Esophagus squamous epithelium (tissue), 5 donors: Measurements from ENCODE around the gene ITGAX. TPM values are rescaled to one million over a fixed set of nuclear protein-coding genes. Genes with fewer than 3 reads are reported as not detected.

Experiments used
- DNase-seq: peaks from one replicate; lab custom pipeline; 2025; lab: John Stamatoyannopoulos, UW
- H3K27ac ChIP-seq, 4 donors: fragments of 200-600 bp; sonication (generic); one replicate each; pipeline ENCODE4 v1.5.1; 2016 to 2019; ENCODE audit warnings: mild to moderate bottlenecking in 1 of 4
- H3K27me3 ChIP-seq, 4 donors: fragments of 200-600 bp; sonication (generic); 1 replicate in 3 of 4; 2 replicates in 1 of 4; pipeline versions ENCODE4 v1.5.1 to v1.6.0; 2017 to 2021; ENCODE audit warnings: antibody characterized with exemption in 1 of 4
- H3K36me3 ChIP-seq, 3 donors: fragments of 200-600 bp; sonication (generic); one replicate each; pipeline ENCODE4 v1.5.1; 2016 to 2019
- H3K4me1 ChIP-seq, 3 donors: fragments of 200-600 bp; sonication (generic); one replicate each; pipeline ENCODE4 v1.5.1; 2017 to 2019
- H3K4me3 ChIP-seq, 4 donors: fragments of 200-600 bp; sonication (generic); 1 replicate in 3 of 4; 2 replicates in 1 of 4; pipeline ENCODE4 v1.5.1; 2016 to 2019; ENCODE audit warnings: mild to moderate bottlenecking in 2 of 4, moderate library complexity in 1 of 4
- H3K9me3 ChIP-seq, 3 donors: fragments of 200-600 bp; sonication (generic); one replicate each; pipeline ENCODE4 v1.5.1; 2016 to 2019
- CTCF ChIP-seq, 6 experiments: fragments of 450-650 bp in 4 of 6; fragments of 200-600 bp in 2 of 6; sonication (generic) in 2 of 6; IDR thresholded peaks; one replicate each; pipeline ENCODE4 v1.5.1; 2016 to 2019; ENCODE audit warnings: antibody characterized with exemption in 6 of 6, mild to moderate bottlenecking in 4 of 6, moderate library complexity in 4 of 6
- POLR2A ChIP-seq, 4 donors: fragments of 450-650 bp; IDR thresholded peaks; one replicate each; pipeline ENCODE4 v1.6.1; 2017; ENCODE audit warnings: antibody characterized with exemption in 4 of 4, mild to moderate bottlenecking in 4 of 4, moderate library complexity in 3 of 4
- WGBS, 2 donors: methylation state at CpG; one replicate each; pipeline ENCODE4 v1.1.5; 2018; 5-methylcytosine and 5-hydroxymethylcytosine counted together
- intact Hi-C: fragments of 100-400 bp; cut with DNase I; formaldehyde crosslinking; loops from one replicate; pipeline ENCODE4 v1.15.0; 2022
- total RNA-seq, 4 donors: library from RNA; depleted of rRNA; stranded (reverse); fragments of >200 nt; gene quantifications; one replicate each; pipeline ENCODE4 v1.1.0, GENCODE V29; 2016
- donor health status: DM: yes; HTN: yes; CAD: no.

The ITGAX gene
- total RNA-seq, 4 donors from 2014 or later, result 0.82 to 4.5 (median 1.8) TPM

DNA sequence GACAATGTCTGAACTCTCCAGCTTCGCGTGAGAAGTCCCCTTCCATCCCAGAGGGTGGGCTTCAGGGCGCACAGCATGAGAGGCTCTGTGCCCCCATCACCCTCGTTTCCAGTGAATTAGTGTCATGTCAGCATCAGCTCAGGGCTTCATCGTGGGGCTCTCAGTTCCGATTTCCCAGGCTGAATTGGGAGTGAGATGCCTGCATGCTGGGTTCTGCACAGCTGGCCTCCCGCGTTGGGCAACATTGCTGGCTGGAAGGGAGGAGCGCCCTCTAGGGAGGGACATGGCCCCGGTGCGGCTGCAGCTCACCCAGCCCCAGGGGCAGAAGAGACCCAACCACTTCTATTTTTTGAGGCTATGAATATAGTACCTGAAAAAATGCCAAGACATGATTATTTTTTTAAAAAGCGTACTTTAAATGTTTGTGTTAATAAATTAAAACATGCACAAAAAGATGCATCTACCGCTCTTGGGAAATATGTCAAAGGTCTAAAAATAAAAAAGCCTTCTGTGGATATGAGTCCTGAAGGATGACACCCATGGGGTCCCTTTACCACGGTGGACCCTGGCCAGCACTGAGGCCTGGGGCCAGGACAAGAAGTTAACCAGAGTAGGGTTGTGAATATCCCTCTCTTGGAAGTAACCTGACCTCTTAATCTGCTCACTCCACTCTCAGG is 27.6 kb downstream of the ITGAX start:
- Histone ChIP-seq H3K4me3 (no peak overlapping the region), H3K36me3 (no peaks in the 10 kb centered on the region), H3K27ac (no peak overlapping the region), H3K4me1 (peaks cover 0 to 20% (median 3%) of the 10 kb centered on the region in 3 donors), H3K9me3 (no peaks in the 10 kb centered on the region), H3K27me3 (peaks cover 0 to 38% (median 0%) of the 10 kb centered on the region in 4 donors)
- DNase-seq, result no peak
- TF ChIP-seq POLR2A (IDR thresholded peaks at IDR 0.05) (no peak), CTCF (IDR thresholded peaks at IDR 0.05) (peak; percentile 32 to 75 (median 58))
- intact Hi-C loops, result no loop called here
- 16 to 33% methylated on average over 10 of the region's 14 CpGs for WGBS, 2 donors

GRCh38 chr16:31385680-31386079 is 30.7 kb downstream of the ITGAX start:
- H3K27ac ChIP-seq, result peak overlapping the region in 1 of 4 donors; percentile 44
- H3K27me3 ChIP-seq, result peaks cover 0 to 30% (median 0%) of the 10 kb centered on the region in 4 donors
- no peaks in the 10 kb centered on the region for H3K9me3 ChIP-seq
- DNase-seq, result no peak
- peaks cover 0 to 20% (median 3%) of the 10 kb centered on the region in 3 donors for H3K4me1 ChIP-seq
- WGBS, 2 donors, result 52% methylated on average over 4 of the region's 4 CpGs
- no peak for TF ChIP-seq CTCF (IDR thresholded peaks at IDR 0.05)
- no peak overlapping the region for H3K4me3 ChIP-seq
- no peaks in the 10 kb centered on the region for H3K36me3 ChIP-seq
- intact Hi-C loops, result no loop called here

GRCh38 chr16:31386157-31386984 is 31.4 kb downstream of the ITGAX start:
- DNase-seq, result no peak
- H3K9me3 ChIP-seq, result no peaks in the 10 kb centered on the region
- peak overlapping the region in 1 of 4 donors; percentile 44 for H3K27ac ChIP-seq
- TF ChIP-seq CTCF (IDR thresholded peaks at IDR 0.05) (no peak), POLR2A (IDR thresholded peaks at IDR 0.05) (no peak)
- intact Hi-C loops, result no loop called here
- WGBS, 2 donors, result 27 to 30% methylated on average over 6 of the region's 6 CpGs
- H3K27me3 ChIP-seq, result peaks cover 0 to 30% (median 0%) of the 10 kb centered on the region in 4 donors
- no peaks in the 10 kb centered on the region for H3K36me3 ChIP-seq
- H3K4me1 ChIP-seq, result peaks cover 0 to 20% (median 3%) of the 10 kb centered on the region in 3 donors
- no peak overlapping the region for H3K4me3 ChIP-seq

DNA sequence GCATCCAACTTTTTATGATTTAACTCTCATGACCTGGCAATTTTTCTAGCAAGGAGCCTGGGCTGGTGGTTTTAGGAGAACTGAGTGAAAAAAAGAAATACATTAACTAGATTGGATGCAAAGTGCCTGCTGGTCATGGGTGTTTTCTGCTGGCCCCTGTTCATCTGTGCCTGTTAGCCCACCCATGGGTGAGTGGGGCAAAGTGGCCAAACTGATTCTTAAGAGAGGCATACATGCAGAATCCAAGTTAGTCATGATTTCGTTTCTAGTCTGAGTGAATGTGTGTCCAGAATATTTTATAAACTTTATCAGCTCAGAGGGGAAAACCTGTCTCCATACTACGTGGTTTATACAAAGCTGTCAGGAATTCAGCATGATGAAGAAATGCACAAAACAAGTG is 33.6 kb downstream of the ITGAX start:
- TF ChIP-seq POLR2A (IDR thresholded peaks at IDR 0.05) (no peak), CTCF (IDR thresholded peaks at IDR 0.05) (no peak)
- H3K27me3 ChIP-seq, result peaks cover 0 to 25% (median 0%) of the 10 kb centered on the region in 4 donors
- WGBS, 2 donors, result 53 to 59% methylated on average over 2 of the region's 2 CpGs
- intact Hi-C loops, result no loop called here
- no peak overlapping the region for H3K27ac ChIP-seq
- DNase-seq, result no peak
- H3K36me3 ChIP-seq, result no peaks in the 10 kb centered on the region
- peaks cover 0 to 20% (median 3%) of the 10 kb centered on the region in 3 donors for H3K4me1 ChIP-seq
- no peaks in the 10 kb centered on the region for H3K9me3 ChIP-seq
- no peak overlapping the region for H3K4me3 ChIP-seq
